ENCODE data around the gene RBM6.

DNA sequence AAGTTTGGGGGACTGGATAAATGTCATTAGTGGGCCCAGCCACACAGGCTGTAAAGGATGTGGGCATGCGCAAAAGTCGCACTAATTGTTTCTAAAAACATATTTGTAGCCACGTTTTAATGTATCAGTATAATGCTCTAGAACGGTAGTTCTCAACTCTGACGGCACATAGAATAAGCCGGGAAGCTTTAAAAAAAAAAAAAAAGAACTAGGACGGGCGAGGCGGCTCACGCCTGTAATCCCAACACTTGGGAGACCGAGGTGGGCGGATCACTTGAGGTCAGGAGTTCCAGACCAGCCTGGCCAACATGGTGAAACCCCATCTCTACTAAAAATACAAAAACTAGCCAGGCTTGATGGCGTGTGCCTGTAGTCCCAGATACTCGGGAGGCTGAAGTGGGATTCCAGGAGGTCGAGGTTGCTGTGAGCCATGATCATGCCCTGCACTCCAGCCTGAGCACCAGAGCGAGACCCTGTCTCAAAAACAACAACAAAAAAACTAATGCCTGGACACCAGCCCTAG lies 9.7 kb upstream of the RBM6 start:
- TF ChIP-seq ZNF24 (tag by site-specific recombination; IDR thresholded peaks at IDR 0.05), result no peak
- TF ChIP-seq ZNF184 (tag by site-specific recombination; IDR thresholded peaks at IDR 0.05), result no peak
- TF ChIP-seq CTCF (tag by site-specific recombination; IDR thresholded peaks at IDR 0.05), result no peak
- no peak for TF ChIP-seq YY1 (tag by site-specific recombination; IDR thresholded peaks at IDR 0.05)
- no peak for TF ChIP-seq ZNF174 (tag by site-specific recombination; IDR thresholded peaks at IDR 0.05)
- no peak for TF ChIP-seq ZNF785 (tag by site-specific recombination; IDR thresholded peaks at IDR 0.05)
- no peak for TF ChIP-seq ZNF121 (tag by site-specific recombination; IDR thresholded peaks at IDR 0.05)
- TF ChIP-seq, protein P1, sequence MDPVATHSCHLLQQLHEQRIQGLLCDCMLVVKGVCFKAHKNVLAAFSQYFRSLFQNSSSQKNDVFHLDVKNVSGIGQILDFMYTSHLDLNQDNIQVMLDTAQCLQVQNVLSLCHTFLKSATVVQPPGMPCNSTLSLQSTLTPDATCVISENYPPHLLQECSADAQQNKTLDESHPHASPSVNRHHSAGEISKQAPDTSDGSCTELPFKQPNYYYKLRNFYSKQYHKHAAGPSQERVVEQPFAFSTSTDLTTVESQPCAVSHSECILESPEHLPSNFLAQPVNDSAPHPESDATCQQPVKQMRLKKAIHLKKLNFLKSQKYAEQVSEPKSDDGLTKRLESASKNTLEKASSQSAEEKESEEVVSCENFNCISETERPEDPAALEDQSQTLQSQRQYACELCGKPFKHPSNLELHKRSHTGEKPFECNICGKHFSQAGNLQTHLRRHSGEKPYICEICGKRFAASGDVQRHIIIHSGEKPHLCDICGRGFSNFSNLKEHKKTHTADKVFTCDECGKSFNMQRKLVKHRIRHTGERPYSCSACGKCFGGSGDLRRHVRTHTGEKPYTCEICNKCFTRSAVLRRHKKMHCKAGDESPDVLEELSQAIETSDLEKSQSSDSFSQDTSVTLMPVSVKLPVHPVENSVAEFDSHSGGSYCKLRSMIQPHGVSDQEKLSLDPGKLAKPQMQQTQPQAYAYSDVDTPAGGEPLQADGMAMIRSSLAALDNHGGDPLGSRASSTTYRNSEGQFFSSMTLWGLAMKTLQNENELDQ (tag by site-specific recombination; IDR thresholded peaks at IDR 0.05; ENCODE audit: low read depth), result no peak
- no peak for TF ChIP-seq ZNF521 (tag by site-specific recombination; IDR thresholded peaks at IDR 0.05)
- TF ChIP-seq ZNF830 (tag by site-specific recombination; IDR thresholded peaks at IDR 0.05; ENCODE audit: low read depth), result no peak
- TF ChIP-seq REST (tag by site-specific recombination; IDR thresholded peaks at IDR 0.05), result no peak
- TF ChIP-seq ZNF324 (tag by site-specific recombination; IDR thresholded peaks at IDR 0.05), result no peak

Measured in HEK293 (cell line).